Measurements from ENCODE around the gene PPP2R5C. TPM values are rescaled to one million over a fixed set of nuclear protein-coding genes. Genes with fewer than 3 reads are reported as not detected.

Gene PPP2R5C
- total and polyA plus RNA-seq, 2 of the 8 experiments (the other 6 are each of a cell fraction or from before 2014, with no cell fraction given) = 49.6 to 95.9 TPM

DNA sequence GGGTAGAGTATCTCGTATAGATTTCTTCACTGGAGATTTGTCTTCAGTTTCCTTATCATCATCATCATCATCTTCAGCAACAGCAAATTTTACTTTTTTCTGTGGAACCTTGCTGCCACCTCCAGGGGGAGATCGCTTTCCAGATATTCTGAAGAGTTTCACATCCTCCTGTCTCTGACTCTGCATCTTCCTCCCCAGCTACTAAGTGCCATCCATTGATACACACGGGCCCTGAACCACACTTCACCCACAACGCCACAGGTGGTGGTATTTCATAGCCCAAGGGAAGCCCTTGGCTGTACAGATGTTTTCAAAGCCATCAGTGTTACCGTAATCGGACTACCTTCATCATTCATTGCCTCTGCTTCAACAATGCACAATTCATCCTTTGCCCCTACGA lies 82.2 kb downstream of the PPP2R5C start:
- 78% methylated on average over 7 of the region's 7 CpGs; no CpG with 5 or more reads in 1 of the 2 experiments for WGBS, 2 experiments (ENCODE audit: extremely low coverage in 1 of 2, insufficient coverage in 1 of 2, insufficient read length in 1 of 2, insufficient replicate concordance in 2 of 2, low coverage in 1 of 2, low lambda C conversion rate in 2 of 2, missing lambda C conversion rate in 1 of 2)
- Histone ChIP-seq H3K27me3 (replicated peaks in 1 of 4; ENCODE audit: control insufficient read depth in 3 of 4, extremely low read depth in 1 of 4, insufficient read depth in 3 of 4, low read length in 3 of 4) (no peaks in the 10 kb centered on the region), H3K4me3 (ENCODE audit: extremely low read depth in 1 of 4, insufficient read depth in 2 of 4, low read depth in 3 of 4, low read length in 4 of 4) (no peak overlapping the region), H4K8ac (ENCODE audit: extremely low read depth, insufficient read depth, low read length) (no peak overlapping the region), H2BK120ac (replicated peaks; ENCODE audit: low read depth, low read length) (no peak overlapping the region), H3K4me1 (replicated peaks in 1 of 4; ENCODE audit: control insufficient read depth in 3 of 4, insufficient read depth in 4 of 4, low read length in 3 of 4) (peaks cover 0 to 7% (median 4%) of the 10 kb centered on the region in 4 experiments; a peak in 5 of 7 replicates), H2BK5ac (ENCODE audit: low read depth, low read length) (no peak overlapping the region), H3K14ac (ENCODE audit: insufficient read length) (no peak overlapping the region), H3K27ac (ENCODE audit: low read depth, low read length) (no peak overlapping the region), H2BK20ac (ENCODE audit: low read length) (no peak overlapping the region), H3K4ac (replicated peaks; ENCODE audit: insufficient read length, low read depth, low read length) (no peak overlapping the region), H2BK15ac (ENCODE audit: low read length) (no peak overlapping the region), H2AK5ac (ENCODE audit: low read depth, low read length) (no peak overlapping the region), H4K91ac (replicated peaks; ENCODE audit: insufficient read length, low read length) (no peak overlapping the region), H3K23ac (ENCODE audit: insufficient read length) (no peak overlapping the region), H2AFZ (ENCODE audit: low read length) (no peak overlapping the region), H2BK12ac (ENCODE audit: low read depth, low read length) (no peak overlapping the region), H4K5ac (ENCODE audit: insufficient read length, low read depth, low read length) (no peak overlapping the region), H3K9ac (replicated peaks in 1 of 4; ENCODE audit: extremely low read depth in 1 of 4, low read depth in 3 of 4, low read length in 3 of 4) (no peak overlapping the region), H3K9me3 (ENCODE audit: insufficient read depth in 2 of 2, low read depth in 1 of 2, low read length in 1 of 2) (no peaks in the 10 kb centered on the region), H3K56ac (replicated peaks; ENCODE audit: insufficient read length, low read depth, low read length) (no peak overlapping the region), H3K79me2 (ENCODE audit: control insufficient read depth in 1 of 2, insufficient read depth in 2 of 2, low read length in 2 of 2) (peaks cover 0 to 9% of the 10 kb centered on the region in 2 experiments; a peak in 1 of 4 replicates), H3K4me2 (ENCODE audit: insufficient read depth in 1 of 2, low read depth in 2 of 2, low read length in 2 of 2) (no peak overlapping the region), H3K36me3 (ENCODE audit: control insufficient read depth in 2 of 4, insufficient read depth in 4 of 4, low read length in 3 of 4) (no peaks in the 10 kb centered on the region), H3K79me1 (ENCODE audit: low read depth, low read length) (peaks cover 8% of the 10 kb centered on the region; the same call in 1 of the 2 replicates), H3K18ac (ENCODE audit: extremely low read depth, low read length) (no peak overlapping the region), H3K23me2 (ENCODE audit: low read depth, low read length) (no peaks in the 10 kb centered on the region), H4K20me1 (replicated peaks in 1 of 2; ENCODE audit: control insufficient read depth in 1 of 2, insufficient read depth in 2 of 2, low read length in 2 of 2) (peaks cover 2 to 21% of the 10 kb centered on the region in 2 experiments)
- no peak for TF ChIP-seq NANOG (IDR thresholded peaks at IDR 0.05; ENCODE audit: insufficient read depth, low read depth, low read length, poor library complexity, severe bottlenecking)
- TF ChIP-seq SIX5 (IDR thresholded peaks at IDR 0.05; ENCODE audit: low read depth, low read length) = no peak
- no peak for TF ChIP-seq KDM4A (IDR thresholded peaks at IDR 0.05; ENCODE audit: low read depth, low read length, severe bottlenecking)
- peak; percentile 50 to 60 for TF ChIP-seq RAD21 (IDR thresholded peaks at IDR 0.05 in 1 of 2, conservative IDR thresholded peaks at IDR 0.05 in 1 of 2; ENCODE audit: low read depth in 2 of 2, low read length in 2 of 2)
- TF ChIP-seq, protein P1, sequence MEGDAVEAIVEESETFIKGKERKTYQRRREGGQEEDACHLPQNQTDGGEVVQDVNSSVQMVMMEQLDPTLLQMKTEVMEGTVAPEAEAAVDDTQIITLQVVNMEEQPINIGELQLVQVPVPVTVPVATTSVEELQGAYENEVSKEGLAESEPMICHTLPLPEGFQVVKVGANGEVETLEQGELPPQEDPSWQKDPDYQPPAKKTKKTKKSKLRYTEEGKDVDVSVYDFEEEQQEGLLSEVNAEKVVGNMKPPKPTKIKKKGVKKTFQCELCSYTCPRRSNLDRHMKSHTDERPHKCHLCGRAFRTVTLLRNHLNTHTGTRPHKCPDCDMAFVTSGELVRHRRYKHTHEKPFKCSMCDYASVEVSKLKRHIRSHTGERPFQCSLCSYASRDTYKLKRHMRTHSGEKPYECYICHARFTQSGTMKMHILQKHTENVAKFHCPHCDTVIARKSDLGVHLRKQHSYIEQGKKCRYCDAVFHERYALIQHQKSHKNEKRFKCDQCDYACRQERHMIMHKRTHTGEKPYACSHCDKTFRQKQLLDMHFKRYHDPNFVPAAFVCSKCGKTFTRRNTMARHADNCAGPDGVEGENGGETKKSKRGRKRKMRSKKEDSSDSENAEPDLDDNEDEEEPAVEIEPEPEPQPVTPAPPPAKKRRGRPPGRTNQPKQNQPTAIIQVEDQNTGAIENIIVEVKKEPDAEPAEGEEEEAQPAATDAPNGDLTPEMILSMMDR (IDR thresholded peaks at IDR 0.05; ENCODE audit: control extremely low read depth in 1 of 3, insufficient read depth in 1 of 3, low read depth in 1 of 3, low read length in 3 of 3) = peak in 2 of 3 experiments; percentile 40 to 45; a peak in 2 of 4 replicates
- TF ChIP-seq POLR2AphosphoS5 (IDR thresholded peaks at IDR 0.05; ENCODE audit: low read depth, low read length) = no peak
- TF ChIP-seq SIN3A (conservative IDR thresholded peaks at IDR 0.05 in 1 of 2, IDR thresholded peaks at IDR 0.05 in 1 of 2; ENCODE audit: low read depth in 1 of 2, low read length in 2 of 2) = no peak
- no peak for TF ChIP-seq SIRT6 (IDR thresholded peaks at IDR 0.05; ENCODE audit: low read length)
- TF ChIP-seq SUZ12 (IDR thresholded peaks at IDR 0.05; ENCODE audit: low read length) = no peak
- no peak for DNase-seq (ENCODE audit: low read depth in 1 of 2, low spot score in 2 of 2)
- POLR2A ChIA-PET (ENCODE audit: partially characterized antibody) = interaction anchor here (0.8 to 1.2 kb wide), 2 partner anchors 9 to 51 kb away, joined by 4 read pairs; no protein-coding TSS in a partner anchor
- FAIRE-seq = no peak
- CTCF ChIA-PET (ENCODE audit: partially characterized antibody) = interaction anchor here (0.8 to 3.2 kb wide), 12 partner anchors 14 to 136 kb away, joined by 3 to 24 read pairs (median 4); no protein-coding TSS in a partner anchor
